Fibroblast of mammary gland (primary cell): Measurements from ENCODE around the gene TBX1.

Source experiments
- DNase-seq: peaks from one replicate; pipeline ENCODE4 v3.0.0-alpha.2; 2010; ENCODE audit warnings: low read depth
- H3K4me3 ChIP-seq: 2 replicates; pipeline ENCODE4 v1.5.1; 2011; ENCODE audit warnings: low read depth, mild to moderate bottlenecking, low read length, moderate library complexity; ENCODE audit not compliant: control insufficient read depth
- TF ChIP-seq, protein P1 (sequence below): conservative IDR thresholded peaks from 2 replicates; pipeline ENCODE4 v1.5.1; 2011; ENCODE audit warnings: low read depth, low read length, inconsistent platforms; ENCODE audit not compliant: control insufficient read depth, insufficient read depth

The TBX1 gene

GRCh38 chr22:19806213-19807160, 45.9 kb downstream of the TBX1 start:
- H3K4me3 ChIP-seq, result no peak overlapping the region
- TF ChIP-seq, protein P1, sequence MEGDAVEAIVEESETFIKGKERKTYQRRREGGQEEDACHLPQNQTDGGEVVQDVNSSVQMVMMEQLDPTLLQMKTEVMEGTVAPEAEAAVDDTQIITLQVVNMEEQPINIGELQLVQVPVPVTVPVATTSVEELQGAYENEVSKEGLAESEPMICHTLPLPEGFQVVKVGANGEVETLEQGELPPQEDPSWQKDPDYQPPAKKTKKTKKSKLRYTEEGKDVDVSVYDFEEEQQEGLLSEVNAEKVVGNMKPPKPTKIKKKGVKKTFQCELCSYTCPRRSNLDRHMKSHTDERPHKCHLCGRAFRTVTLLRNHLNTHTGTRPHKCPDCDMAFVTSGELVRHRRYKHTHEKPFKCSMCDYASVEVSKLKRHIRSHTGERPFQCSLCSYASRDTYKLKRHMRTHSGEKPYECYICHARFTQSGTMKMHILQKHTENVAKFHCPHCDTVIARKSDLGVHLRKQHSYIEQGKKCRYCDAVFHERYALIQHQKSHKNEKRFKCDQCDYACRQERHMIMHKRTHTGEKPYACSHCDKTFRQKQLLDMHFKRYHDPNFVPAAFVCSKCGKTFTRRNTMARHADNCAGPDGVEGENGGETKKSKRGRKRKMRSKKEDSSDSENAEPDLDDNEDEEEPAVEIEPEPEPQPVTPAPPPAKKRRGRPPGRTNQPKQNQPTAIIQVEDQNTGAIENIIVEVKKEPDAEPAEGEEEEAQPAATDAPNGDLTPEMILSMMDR, result no peak
- DNase-seq, result no peak

DNA sequence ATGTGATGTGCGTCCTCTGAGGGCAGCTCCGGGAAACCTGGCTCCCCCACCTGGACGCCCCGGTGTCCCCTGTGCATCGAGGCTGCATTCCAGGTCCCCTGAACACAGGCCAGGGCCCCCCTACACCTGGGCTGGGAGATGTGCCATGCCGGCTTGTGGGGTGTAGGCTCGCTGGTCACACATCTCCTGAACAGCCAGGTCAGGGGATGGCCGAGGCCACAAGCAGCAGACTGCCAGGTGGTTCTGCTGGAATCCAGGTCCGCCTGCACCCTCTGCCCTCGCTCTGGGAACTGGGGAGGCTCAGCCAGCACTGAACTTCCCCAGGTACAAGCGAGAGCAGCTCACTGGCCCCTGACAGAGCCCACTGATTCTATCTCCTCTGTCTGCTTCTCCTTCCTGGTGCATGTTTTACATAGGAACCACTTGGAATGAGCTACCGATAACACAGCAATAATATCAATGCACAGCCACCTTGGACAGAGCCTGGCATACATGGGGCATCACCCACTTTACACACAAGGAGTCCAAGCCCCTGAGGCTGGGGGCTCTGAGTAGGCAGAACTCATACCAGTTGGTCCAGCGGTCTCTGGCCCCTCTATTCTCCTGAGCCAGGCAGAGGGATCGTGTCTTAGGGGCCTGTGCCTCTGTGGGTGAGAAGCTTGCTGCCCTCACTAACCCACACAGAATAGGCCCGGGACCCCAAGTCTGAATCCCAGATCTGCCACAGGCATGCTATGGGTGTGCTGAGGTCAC, 46.8 kb downstream of the TBX1 start:
- no peak for DNase-seq
- H3K4me3 ChIP-seq, result no peak overlapping the region
- TF ChIP-seq, protein P1, result no peak

DNA sequence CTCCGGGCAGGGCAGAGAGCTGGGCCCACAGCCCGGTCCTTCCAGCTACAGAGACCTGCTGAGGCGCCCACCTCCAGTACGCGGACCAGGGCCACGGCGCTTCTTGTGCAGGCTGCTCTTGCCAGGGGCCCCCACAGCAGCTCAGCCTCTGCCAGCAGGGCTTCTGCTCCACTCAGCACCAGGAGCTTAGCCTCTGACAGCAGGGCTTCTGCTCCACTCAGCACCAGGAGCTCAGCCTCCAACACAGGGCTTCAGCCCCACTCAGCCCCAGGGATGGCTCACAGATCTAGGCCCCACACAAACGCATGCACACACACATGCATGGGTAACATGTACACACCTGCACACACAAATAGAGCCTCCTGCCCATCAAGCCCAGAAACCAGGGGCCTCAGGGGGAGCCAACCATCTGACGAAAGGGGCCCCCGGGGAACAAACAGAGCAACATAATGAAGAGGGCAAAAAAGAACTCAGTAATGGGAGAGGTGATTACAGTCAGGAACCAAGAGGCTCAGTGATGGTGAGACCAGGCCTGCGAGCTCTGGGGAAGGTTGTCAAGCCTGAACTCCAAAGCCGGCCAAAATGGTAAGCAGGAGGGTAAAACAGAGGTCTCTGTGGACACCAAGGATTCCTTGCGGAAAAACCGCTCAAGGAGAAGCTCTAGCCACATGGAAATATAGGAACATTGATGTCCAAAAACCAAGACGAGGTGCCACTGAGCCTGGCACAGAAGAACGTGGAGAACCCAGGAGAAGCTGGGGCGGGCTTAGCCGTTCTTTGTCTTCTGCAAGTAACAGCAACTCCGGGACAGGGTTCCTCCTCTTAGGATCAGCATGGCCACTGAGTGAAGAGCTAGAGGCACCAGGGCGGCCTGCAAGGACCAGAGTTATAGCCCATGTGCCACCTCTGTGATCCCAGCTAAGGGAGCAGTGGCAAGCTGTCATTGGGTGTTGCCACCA, 47.6 kb downstream of the TBX1 start:
- no peak for DNase-seq
- no peak overlapping the region for H3K4me3 ChIP-seq
- TF ChIP-seq, protein P1, result no peak

- DNase-seq, result no peak
- TF ChIP-seq, protein P1, result no peak
- H3K4me3 ChIP-seq, result no peak overlapping the region
These were observed 48.4 kb downstream of the TBX1 start for GRCh38 chr22:19808873-19809478.

- TF ChIP-seq, protein P1, result no peak
- H3K4me3 ChIP-seq, result no peak overlapping the region
- DNase-seq, result no peak
These were observed 49.2 kb downstream of the TBX1 start for GRCh38 chr22:19809741-19810140.
